Stimulated activated CD4-positive, alpha-beta T cell treated with anti-CD3 and anti-CD28 coated beads, Interleukin-15, amount 100 ng/mL, for 24 hours (primary cell): ENCODE measurements around the gene NEDD4L.

ENCODE experiments used
- DNase-seq: peaks from one replicate; pipeline ENCODE4 v3.0.0-alpha.2; 2020

The NEDD4L gene

GRCh38 chr18:58125183-58125582, 81.2 kb downstream of the NEDD4L start:
- no peak for DNase-seq

DNA sequence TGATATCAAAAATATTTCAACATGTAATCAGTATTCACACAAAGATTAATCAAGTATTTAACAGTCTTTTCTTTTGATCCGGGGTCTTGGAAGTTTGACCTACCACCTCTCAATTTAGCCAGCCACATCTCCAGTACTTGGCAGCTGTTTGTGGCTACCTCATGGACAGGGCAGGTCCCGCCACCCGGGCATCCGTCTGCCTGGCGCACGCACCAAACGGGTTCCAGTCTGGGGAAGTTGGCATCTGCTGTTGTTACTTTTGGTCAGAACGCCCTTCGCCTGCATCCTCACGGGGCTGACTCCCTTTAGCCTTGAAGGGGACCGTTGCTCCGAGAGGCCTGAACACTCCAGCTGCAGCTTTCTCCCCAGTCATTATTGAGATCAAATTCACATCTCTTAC, 81.7 kb downstream of the NEDD4L start:
- DNase-seq = no peak

DNA sequence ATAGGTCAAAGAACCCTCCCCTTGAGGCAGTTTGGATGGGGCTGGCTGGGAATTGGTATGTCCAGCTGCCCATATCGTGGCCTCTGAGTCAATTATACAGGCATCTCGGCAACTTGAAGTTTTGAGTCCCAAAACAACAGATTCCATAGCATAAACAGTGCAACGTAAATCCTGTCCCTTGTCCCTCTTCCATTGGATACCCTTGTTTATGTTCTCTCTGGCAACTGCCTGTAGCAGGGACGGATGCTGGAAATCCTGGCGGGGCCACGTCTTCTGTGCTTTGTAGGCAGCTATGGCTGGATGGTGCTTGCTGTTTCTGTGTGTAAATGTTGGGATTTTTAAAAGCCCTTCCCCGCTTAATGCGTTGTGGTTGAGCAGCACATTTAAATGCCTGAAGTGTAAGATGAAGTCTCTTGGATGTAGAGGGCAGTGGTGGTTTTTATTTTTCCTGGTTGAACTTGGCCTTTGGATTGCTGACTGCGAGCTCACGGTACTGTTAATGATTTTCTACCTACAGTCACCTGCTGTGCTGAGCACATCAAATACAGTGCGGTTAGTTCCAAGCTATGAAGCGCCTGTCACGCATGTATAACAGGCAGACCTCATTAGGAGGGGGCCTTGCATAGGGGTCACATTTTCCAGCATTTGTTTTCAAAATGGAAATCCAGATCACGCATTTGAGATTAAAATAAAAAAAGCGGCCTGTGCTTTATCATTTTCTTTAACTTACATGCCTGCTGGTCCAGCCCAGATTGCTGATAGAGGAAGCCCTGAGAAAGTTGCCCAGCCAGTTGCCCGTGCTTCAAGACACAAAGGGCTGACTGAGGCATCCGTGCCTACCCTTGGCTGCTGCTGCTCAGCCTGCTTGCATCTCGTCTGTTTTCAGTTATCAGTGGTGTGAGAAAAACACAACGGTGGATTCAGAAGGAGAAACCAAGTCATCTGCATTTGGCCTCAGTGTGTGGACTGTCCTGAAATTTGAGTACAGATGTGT, 84.7 kb downstream of the NEDD4L start:
- no peak for DNase-seq

DNA sequence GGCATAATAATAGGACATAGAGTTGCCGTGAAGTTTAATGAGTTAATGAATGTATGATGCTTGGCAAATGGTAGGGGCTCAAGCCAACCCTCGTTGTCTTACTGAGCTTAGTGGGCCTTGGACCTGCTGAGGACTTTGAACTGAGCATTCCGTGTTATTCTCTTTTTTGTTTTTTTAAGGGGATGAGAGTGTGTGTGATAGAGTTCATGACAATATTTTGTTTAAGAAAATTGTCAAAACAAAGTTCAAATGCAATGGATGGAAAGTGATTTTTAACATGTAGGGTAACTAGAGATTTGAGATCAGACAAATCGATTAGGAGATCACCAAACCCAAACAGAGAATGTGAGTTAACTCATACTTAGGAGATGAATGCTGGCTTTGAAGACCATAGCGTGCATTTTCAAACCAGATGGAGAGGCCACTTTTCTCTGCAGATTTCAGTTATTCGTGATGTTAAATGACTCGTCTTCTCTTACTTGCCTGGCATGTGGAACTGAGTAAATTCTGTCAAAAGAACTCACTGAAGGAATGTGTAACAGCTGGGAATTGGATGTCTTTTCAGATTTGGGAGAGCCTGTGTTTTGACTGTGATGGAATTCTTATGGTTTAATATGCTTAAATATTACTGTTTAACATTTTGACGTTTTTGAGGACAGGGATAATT, 88.7 kb downstream of the NEDD4L start:
- DNase-seq = no peak

GRCh38 chr18:58135183-58135641, 91.2 kb downstream of the NEDD4L start:
- no peak for DNase-seq

DNA sequence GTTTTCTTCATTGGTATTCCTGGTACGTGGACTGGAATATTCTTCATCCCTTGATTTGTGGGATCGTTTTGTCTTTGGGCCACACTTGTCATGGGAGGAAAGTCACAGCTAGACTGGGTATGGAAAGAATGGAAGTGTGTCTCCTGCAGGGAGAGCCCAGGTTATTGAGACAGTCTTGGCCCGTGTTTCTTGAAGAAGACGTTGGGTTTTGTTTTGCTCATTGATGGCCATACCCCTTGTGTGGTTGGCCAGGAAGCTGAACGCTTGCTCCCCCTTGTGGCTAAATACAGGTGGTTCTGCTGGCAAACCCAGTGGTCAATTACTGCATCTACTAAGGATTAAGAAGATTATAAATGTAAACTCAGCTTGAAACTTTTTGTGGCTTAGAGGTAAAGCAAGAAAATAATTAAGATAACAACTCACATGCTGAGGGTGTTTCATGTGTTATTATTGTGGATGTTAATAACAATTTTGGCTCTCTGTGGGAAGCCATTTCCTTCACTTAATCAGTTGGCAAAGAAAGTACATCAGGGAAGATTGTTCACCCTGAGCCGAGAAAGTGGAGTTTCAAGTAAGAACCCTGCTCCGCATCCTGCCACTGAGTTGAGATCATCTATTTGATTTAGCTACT, 91.8 kb downstream of the NEDD4L start:
- peak; percentile 59 for DNase-seq

GRCh38 chr18:58136879-58137278, 92.9 kb downstream of the NEDD4L start:
- DNase-seq = no peak

GRCh38 chr18:58139459-58140386, 95.7 kb downstream of the NEDD4L start:
- no peak for DNase-seq

GRCh38 chr18:58140387-58141325, 96.6 kb downstream of the NEDD4L start:
- no peak for DNase-seq

DNA sequence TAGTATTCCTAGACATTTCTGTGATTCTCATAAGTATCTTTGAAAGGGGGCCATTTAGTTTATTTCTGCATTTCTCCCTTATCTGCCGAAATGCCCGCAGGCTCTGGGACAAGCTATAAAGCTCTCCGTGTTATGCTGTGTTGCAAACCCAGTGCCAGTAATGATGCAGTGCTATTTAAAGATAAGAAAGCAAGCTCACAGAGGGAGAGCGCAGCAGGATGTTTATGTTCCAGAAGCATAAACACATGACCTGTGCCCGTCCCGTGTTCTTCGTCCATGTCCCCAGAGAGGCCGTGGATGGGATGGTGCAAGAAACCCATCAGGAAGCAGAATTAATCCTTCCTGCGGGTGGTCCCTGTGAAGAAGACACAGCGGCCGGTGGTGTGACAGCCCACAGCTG, 99.4 kb downstream of the NEDD4L start:
- no peak for DNase-seq

- no peak for DNase-seq
Observed at GRCh38 chr18:58144106-58144505, 100.1 kb downstream of the NEDD4L start.

GRCh38 chr18:58144671-58145285, 100.8 kb downstream of the NEDD4L start:
- DNase-seq = no peak

- no peak for DNase-seq
Observed at GRCh38 chr18:58146099-58146498, 102.1 kb downstream of the NEDD4L start.

GRCh38 chr18:58148954-58149471, 105.0 kb downstream of the NEDD4L start:
- no peak for DNase-seq

- no peak for DNase-seq
Observed at GRCh38 chr18:58150772-58151171, 106.7 kb downstream of the NEDD4L start.

GRCh38 chr18:58152216-58152615, 108.2 kb downstream of the NEDD4L start:
- no peak for DNase-seq

DNA sequence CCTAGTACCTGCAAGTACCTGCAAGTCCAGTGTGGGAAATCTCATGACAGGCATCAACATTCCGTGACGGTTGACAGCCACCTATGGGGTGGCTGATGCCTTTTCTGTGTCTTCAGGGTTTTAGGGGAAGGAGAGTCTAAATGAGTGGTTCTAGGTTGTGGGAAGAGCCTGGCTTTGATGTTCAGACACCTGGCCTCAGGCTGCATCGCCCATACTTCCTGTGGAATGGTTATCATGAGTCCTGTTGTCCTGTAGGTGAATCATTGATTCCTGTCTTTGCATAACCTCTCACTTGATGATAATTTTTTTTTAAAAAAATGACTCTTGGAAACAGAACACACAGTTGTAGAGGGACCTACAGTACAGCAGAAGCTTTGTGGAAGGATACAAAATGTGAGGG, 108.9 kb downstream of the NEDD4L start:
- no peak for DNase-seq

DNA sequence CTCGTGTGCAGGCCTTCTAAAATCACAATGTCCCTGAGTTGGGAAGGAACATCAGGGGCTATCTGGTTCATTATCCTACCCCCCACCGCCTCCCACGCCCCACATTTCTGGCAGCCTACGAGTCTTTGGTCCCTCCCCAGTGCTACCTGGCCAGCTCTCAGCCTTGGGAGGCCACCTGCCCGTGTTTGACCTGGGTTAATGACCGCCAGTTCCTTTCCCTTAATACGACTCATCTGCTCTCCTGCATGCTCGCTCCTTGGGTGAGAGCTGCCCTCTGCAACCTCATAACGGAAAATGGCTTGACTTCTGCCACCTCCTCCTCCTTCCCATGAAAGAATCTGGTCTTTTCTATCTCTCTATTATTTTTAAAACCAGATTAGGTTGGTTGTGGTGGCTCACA, 112.5 kb downstream of the NEDD4L start:
- no peak for DNase-seq

DNA sequence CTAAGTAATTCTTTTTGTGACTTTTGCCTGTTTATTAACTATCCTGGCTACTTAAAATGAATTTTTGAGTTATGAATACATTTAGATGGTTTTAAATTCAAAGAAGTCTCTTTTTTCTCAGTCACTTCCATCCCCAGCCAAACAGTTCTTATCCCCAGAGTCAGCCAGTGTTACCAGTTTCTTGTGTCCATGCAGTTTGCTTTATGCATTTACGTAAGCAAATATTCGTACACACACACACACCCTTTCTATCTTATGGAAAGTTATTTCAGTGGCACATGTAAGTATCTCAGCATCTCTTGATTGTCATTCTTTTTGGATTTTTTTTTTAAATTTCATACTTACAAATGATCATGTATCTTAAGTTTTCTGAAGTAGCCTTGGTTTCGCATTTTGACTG, 113.2 kb downstream of the NEDD4L start:
- no peak for DNase-seq

- no peak for DNase-seq
Observed at GRCh38 chr18:58158008-58158407, 114.0 kb downstream of the NEDD4L start.

DNA sequence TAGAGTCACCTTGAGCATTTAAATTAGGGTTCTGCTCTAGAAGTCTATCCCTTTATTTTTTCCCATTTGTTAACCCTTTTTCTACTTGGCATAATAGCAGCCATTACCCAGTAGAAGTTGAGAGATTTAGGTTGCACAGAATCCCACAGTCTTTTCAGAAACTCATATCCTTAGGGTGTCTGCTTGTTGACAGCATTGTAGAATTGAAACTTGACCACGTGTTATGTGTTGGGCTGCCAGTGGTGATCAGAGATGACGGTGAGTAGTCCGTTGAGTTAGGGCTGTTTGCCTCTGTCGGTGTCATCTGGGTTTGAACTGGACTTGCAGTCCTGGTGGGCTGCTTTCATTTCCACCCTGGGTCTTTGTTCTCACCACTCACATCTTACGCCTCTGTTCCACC, 114.4 kb downstream of the NEDD4L start:
- no peak for DNase-seq
